SK-N-SH (cell line): ENCODE results near the gene DCAF5. TPM values are rescaled to one million over a fixed set of nuclear protein-coding genes. Genes with fewer than 3 reads are reported as not detected.
A peak's percentile ranks its signal among the peaks of the same experiment; 100 is the strongest.

Source experiments
- CTCF ChIA-PET: fragments of 300-600, 350-600 bp; formaldehyde crosslinking; extraction: SDS; loops from one replicate; lab custom pipeline; 2021; lab: Yijun Ruan, JAX
- POLR2A ChIA-PET: fragments of 350-600 bp; sonication (Branson Sonifier 250); formaldehyde crosslinking; extraction: SDS; loops from one replicate; lab custom pipeline; 2020; ENCODE audit warnings: antibody characterized with exemption, inconsistent platforms; lab: Yijun Ruan, JAX
- DNase-seq: peaks from one replicate; pipeline ENCODE4 v3.0.0; 2012
- H2AFZ ChIP-seq: fragments of 200-600 bp; sonication (generic); 2 replicates; pipeline ENCODE4 v1.8.1; 2016; ENCODE audit warnings: antibody characterized with exemption, mild to moderate bottlenecking, low read depth
- H3F3A ChIP-seq: fragments of 200-600 bp; sonication (generic); replicated peaks from 2 replicates; pipeline ENCODE3; 2016; ENCODE audit warnings: antibody characterized with exemption, mild to moderate bottlenecking; ENCODE audit not compliant: insufficient read depth
- H3K27ac ChIP-seq, 2 experiments: fragments of 200-500 bp in 1 of 2; fragments of 200-600 bp in 1 of 2; sonication (Bioruptor generic) in 1 of 2; sonication (generic), shearing (Covaris generic) in 1 of 2; 2 replicates each; pipeline versions ENCODE4 v1.5.1 to v1.6.1; 2014 to 2016; ENCODE audit warnings: low read depth in 2 of 2, inconsistent platforms in 1 of 2, low read length in 1 of 2, mild to moderate bottlenecking in 1 of 2, mixed read lengths in 1 of 2
- H3K27me3 ChIP-seq: fragments of 200-600 bp; sonication (generic), shearing (Covaris generic); 2 replicates; pipeline ENCODE4 v1.6.1; 2016; ENCODE audit warnings: mixed run types; ENCODE audit not compliant: insufficient read depth
- H3K36me3 ChIP-seq, 2 experiments: fragments of 200-500 bp in 1 of 2; fragments of 200-600 bp in 1 of 2; sonication (Bioruptor generic) in 1 of 2; sonication (generic) in 1 of 2; replicated peaks in 1 of 2; 2 replicates each; pipeline versions ENCODE3 to v1.5.1; 2014 to 2016; ENCODE audit warnings: low read length in 1 of 2, mild to moderate bottlenecking in 1 of 2; ENCODE audit not compliant: insufficient read depth in 2 of 2, control insufficient read depth in 1 of 2
- H3K4me1 ChIP-seq, 2 experiments: fragments of 200-500 bp in 1 of 2; fragments of 200-600 bp in 1 of 2; sonication (Bioruptor generic) in 1 of 2; sonication (generic), shearing (Covaris generic) in 1 of 2; 2 replicates each; pipeline versions ENCODE4 v1.5.1 to v1.6.1; 2014 to 2016; ENCODE audit warnings: low read depth in 1 of 2, low read length in 1 of 2, mixed run types in 1 of 2; ENCODE audit not compliant: insufficient read depth in 2 of 2, control insufficient read depth in 1 of 2
- H3K4me2 ChIP-seq: fragments of 200-600 bp; sonication (generic), shearing (Covaris generic); 2 replicates; pipeline ENCODE4 v1.6.1; 2017; ENCODE audit warnings: mixed run types
- H3K4me3 ChIP-seq, 2 experiments: fragments of 200-500 bp in 1 of 2; fragments of 200-600 bp in 1 of 2; sonication (Bioruptor generic) in 1 of 2; sonication (generic), shearing (Covaris generic) in 1 of 2; 2 replicates each; pipeline versions ENCODE4 v1.5.1 to v1.8.1; 2014 to 2016; ENCODE audit warnings: low read depth in 2 of 2, inconsistent platforms in 1 of 2, low read length in 1 of 2, mild to moderate bottlenecking in 1 of 2, mixed read lengths in 1 of 2, moderate library complexity in 1 of 2
- H3K79me2 ChIP-seq: fragments of 200-600 bp; sonication (generic); 2 replicates; pipeline ENCODE4 v1.8.1; 2017; ENCODE audit warnings: mild to moderate bottlenecking; ENCODE audit not compliant: insufficient read depth
- H3K9ac ChIP-seq: fragments of 200-600 bp; sonication (generic); 2 replicates; pipeline ENCODE4 v1.6.1; 2017; ENCODE audit warnings: mixed run types
- H3K9me2 ChIP-seq: fragments of 200-600 bp; sonication (generic); 2 replicates; pipeline ENCODE4 v1.6.1; 2017; ENCODE audit warnings: mixed run types
- H3K9me3 ChIP-seq: fragments of 200-600 bp; sonication (generic); 2 replicates; pipeline ENCODE4 v1.6.1; 2017; ENCODE audit warnings: mixed run types, mild to moderate bottlenecking, moderate library complexity
- H4K20me1 ChIP-seq: fragments of 200-600 bp; sonication (generic); 2 replicates; pipeline ENCODE4 v1.6.1; 2017; ENCODE audit warnings: mild to moderate bottlenecking, mixed run types; ENCODE audit not compliant: insufficient read depth
- CTCF ChIP-seq: fragments of 200-600 bp; sonication (generic); IDR thresholded peaks from 2 replicates; pipeline ENCODE4 v1.6.1; 2017; ENCODE audit warnings: antibody characterized with exemption, mild to moderate bottlenecking, moderate library complexity
- FOSL2 ChIP-seq: IDR thresholded peaks from 2 replicates; pipeline ENCODE4 v1.4.0; 2012; ENCODE audit warnings: low read depth, mild to moderate bottlenecking, moderate library complexity, borderline replicate concordance
- FOXJ3 ChIP-seq: sonication (generic); formaldehyde crosslinking; IDR thresholded peaks from 2 replicates; pipeline ENCODE4 v1.5.1; 2020; ENCODE audit warnings: mild to moderate bottlenecking, missing genetic modification reagents
- GATA2 ChIP-seq: sonication (generic); formaldehyde crosslinking; IDR thresholded peaks from 2 replicates; pipeline ENCODE4 v1.5.0; 2020; ENCODE audit warnings: mild to moderate bottlenecking, missing genetic modification reagents
- MEF2A ChIP-seq: IDR thresholded peaks from 2 replicates; pipeline ENCODE4 v1.4.0; 2012; ENCODE audit warnings: low read depth, borderline replicate concordance
- NRF1 ChIP-seq: IDR thresholded peaks from 2 replicates; pipeline ENCODE4 v1.6.1; 2012; ENCODE audit warnings: low read depth, mild to moderate bottlenecking, low read length
- RAD21 ChIP-seq: IDR thresholded peaks from 2 replicates; pipeline ENCODE4 v1.6.1; 2012; ENCODE audit warnings: mild to moderate bottlenecking, low read length
- RCOR1 ChIP-seq: fragments of 150-350 bp; IDR thresholded peaks from 2 replicates; pipeline ENCODE4 v1.6.1; 2017; ENCODE audit warnings: antibody characterized with exemption, low read length
- REST ChIP-seq: IDR thresholded peaks from 2 replicates; pipeline ENCODE4 v1.6.1; 2012; ENCODE audit warnings: mild to moderate bottlenecking, low read depth, low read length, moderate library complexity
- RFX5 ChIP-seq: IDR thresholded peaks from 2 replicates; pipeline ENCODE4 v1.6.1; 2012; ENCODE audit warnings: mild to moderate bottlenecking, improper control_type of control experiment, low read length
- RXRA ChIP-seq: IDR thresholded peaks from 2 replicates; pipeline ENCODE4 v1.4.0; 2012; ENCODE audit warnings: low read depth, mild to moderate bottlenecking, borderline replicate concordance
- SMC3 ChIP-seq: IDR thresholded peaks from 2 replicates; pipeline ENCODE4 v1.6.1; 2012; ENCODE audit warnings: low read depth, low read length, improper control_type of control experiment
- TEAD4 ChIP-seq: IDR thresholded peaks from 2 replicates; pipeline ENCODE4 v1.4.0; 2012; ENCODE audit warnings: mild to moderate bottlenecking, borderline replicate concordance; ENCODE audit not compliant: insufficient read depth
- YY1 ChIP-seq: IDR thresholded peaks from 2 replicates; pipeline ENCODE4 v1.4.0; 2012; ENCODE audit warnings: low read depth, mild to moderate bottlenecking
- WGBS: methylation state at CpG from one replicate; pipeline ENCODE4 v1.1.6; 2017; ENCODE audit warnings: low lambda C conversion rate; 5-methylcytosine and 5-hydroxymethylcytosine counted together
- polyA plus RNA-seq, 3 experiments: library from polyadenylated mRNA; depleted of rRNA; stranded (reverse); fragments of >200 nt; gene quantifications; 2 replicates each; pipeline ENCODE4 v1.2.3, GENCODE V29; 2012
- TF ChIP-seq, protein P1 (sequence below): IDR thresholded peaks from 2 replicates; pipeline ENCODE4 v1.4.0; 2012; ENCODE audit warnings: low read depth, borderline replicate concordance
- TF ChIP-seq, protein P2 (sequence below): fragments of 150-350 bp; IDR thresholded peaks from 2 replicates; pipeline ENCODE4 v1.6.1; 2016; ENCODE audit warnings: mild to moderate bottlenecking, low read depth, low read length

The DCAF5 gene
- polyA plus RNA-seq, 1 of the 3 experiments (the other 2 are of a cell fraction), result 26.7 TPM

DNA sequence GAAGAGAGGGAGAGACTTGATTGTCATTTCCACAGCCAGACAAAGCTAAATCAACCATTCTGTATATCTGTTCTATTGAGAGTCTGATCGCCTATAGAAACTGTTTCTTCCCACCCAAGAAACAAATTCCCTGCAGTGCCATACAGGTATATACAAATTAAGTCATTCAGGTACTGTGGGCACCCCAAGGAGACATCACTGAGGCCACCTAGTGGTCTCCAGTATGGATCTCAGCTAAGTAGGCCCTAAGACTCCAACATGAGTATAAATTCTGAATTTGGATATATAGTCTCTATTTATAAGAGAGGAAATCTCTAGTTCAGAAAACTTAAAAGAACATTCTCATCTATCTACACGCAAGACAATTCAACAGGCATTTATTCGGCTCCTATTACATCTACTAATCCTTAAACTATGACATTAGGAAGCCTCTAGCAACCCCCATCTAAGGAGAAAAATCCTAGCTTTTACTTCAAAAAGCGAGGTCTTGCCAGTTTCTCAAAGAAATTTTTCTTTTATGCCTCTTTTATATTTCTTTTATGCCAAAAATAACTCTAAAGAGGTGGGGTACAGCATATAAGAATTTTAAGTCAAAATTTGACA is 62.6 kb downstream of the DCAF5 start:
- Histone ChIP-seq H3K27ac (peak overlapping the region in 1 of 2 experiments; percentile 90; a peak in 2 of 4 replicates), H3K4me2 (no peak overlapping the region), H3K9me3 (no peaks in the 10 kb centered on the region), H4K20me1 (no peaks in the 10 kb centered on the region), H3K4me3 (no peak overlapping the region), H3K9me2 (no peaks in the 10 kb centered on the region), H3F3A (peaks cover 17% of the 10 kb centered on the region), H3K36me3 (peaks cover 13 to 41% of the 10 kb centered on the region in 2 experiments), H2AFZ (no peak overlapping the region), H3K79me2 (peaks cover 6% of the 10 kb centered on the region), H3K4me1 (peaks cover 22 to 29% of the 10 kb centered on the region in 2 experiments), H3K9ac (no peak overlapping the region), H3K27me3 (no peaks in the 10 kb centered on the region)
- WGBS, result 51% methylated on average over 4 of the region's 4 CpGs
- CTCF ChIA-PET, result interaction anchor here (0.6 to 6.2 kb wide), 43 partner anchors 9 to 229 kb away, joined by 3 to 68 read pairs (median 4); no protein-coding TSS in a partner anchor
- TF ChIP-seq RAD21 (peak; percentile 77), CTCF (peak; percentile 87), FOSL2 (no peak), SMC3 (peak; percentile 73)
- POLR2A ChIA-PET, result interaction anchor here (0.7 to 1.0 kb wide), 2 partner anchors 102 to 197 kb away, joined by 3 read pairs; no protein-coding TSS in a partner anchor
- peak; percentile 32 for DNase-seq

- no peak for DNase-seq
- ChIA-PET CTCF (interaction anchor here (0.9 to 6.2 kb wide), 11 partner anchors 10 to 226 kb away, joined by 3 to 68 read pairs (median 7); no protein-coding TSS in a partner anchor), POLR2A (interaction anchor here (1.1 kb wide), 1 partner anchor 111 kb away, joined by 3 read pairs; no protein-coding TSS in a partner anchor)
- H3K9ac ChIP-seq, result peak overlapping the region; percentile 39; the same call in 1 of the 2 replicates
- no peak overlapping the region for H3K4me3 ChIP-seq
- H2AFZ ChIP-seq, result no peak overlapping the region
- H3K36me3 ChIP-seq, result peaks cover 18 to 51% of the 10 kb centered on the region in 2 experiments
- no peaks in the 10 kb centered on the region for H3K9me2 ChIP-seq
- H3K27ac ChIP-seq, result peak overlapping the region; percentile 53 to 90
- H3K4me1 ChIP-seq, result peaks cover 18 to 22% of the 10 kb centered on the region in 2 experiments
- H3K27me3 ChIP-seq, result no peaks in the 10 kb centered on the region
- H4K20me1 ChIP-seq, result no peaks in the 10 kb centered on the region
- no peaks in the 10 kb centered on the region for H3K9me3 ChIP-seq
- H3F3A ChIP-seq, result peaks cover 14% of the 10 kb centered on the region
- H3K4me2 ChIP-seq, result peak overlapping the region; percentile 10; the same call in 1 of the 2 replicates
- TF ChIP-seq REST, result no peak
- no peak for TF ChIP-seq FOXJ3 (CRISPR knock-in tag)
- TF ChIP-seq RXRA, result no peak
- no peak for TF ChIP-seq RCOR1
- TF ChIP-seq, protein P1, sequence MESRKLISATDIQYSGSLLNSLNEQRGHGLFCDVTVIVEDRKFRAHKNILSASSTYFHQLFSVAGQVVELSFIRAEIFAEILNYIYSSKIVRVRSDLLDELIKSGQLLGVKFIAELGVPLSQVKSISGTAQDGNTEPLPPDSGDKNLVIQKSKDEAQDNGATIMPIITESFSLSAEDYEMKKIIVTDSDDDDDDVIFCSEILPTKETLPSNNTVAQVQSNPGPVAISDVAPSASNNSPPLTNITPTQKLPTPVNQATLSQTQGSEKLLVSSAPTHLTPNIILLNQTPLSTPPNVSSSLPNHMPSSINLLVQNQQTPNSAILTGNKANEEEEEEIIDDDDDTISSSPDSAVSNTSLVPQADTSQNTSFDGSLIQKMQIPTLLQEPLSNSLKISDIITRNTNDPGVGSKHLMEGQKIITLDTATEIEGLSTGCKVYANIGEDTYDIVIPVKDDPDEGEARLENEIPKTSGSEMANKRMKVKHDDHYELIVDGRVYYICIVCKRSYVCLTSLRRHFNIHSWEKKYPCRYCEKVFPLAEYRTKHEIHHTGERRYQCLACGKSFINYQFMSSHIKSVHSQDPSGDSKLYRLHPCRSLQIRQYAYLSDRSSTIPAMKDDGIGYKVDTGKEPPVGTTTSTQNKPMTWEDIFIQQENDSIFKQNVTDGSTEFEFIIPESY, result no peak
- TF ChIP-seq NRF1, result no peak
- no peak for TF ChIP-seq SMC3
- no peak for TF ChIP-seq YY1
- TF ChIP-seq TEAD4, result no peak
- TF ChIP-seq GATA2, result no peak
- TF ChIP-seq, protein P2, sequence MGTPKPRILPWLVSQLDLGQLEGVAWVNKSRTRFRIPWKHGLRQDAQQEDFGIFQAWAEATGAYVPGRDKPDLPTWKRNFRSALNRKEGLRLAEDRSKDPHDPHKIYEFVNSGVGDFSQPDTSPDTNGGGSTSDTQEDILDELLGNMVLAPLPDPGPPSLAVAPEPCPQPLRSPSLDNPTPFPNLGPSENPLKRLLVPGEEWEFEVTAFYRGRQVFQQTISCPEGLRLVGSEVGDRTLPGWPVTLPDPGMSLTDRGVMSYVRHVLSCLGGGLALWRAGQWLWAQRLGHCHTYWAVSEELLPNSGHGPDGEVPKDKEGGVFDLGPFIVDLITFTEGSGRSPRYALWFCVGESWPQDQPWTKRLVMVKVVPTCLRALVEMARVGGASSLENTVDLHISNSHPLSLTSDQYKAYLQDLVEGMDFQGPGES, result no peak
- TF ChIP-seq RFX5, result no peak
- TF ChIP-seq MEF2A, result no peak
- H3K79me2 ChIP-seq, result peaks cover 6% of the 10 kb centered on the region
- WGBS, result 64% methylated on average over 1 of the region's 1 CpG
Measured at GRCh38 chr14:69089046-69089445, 63.9 kb downstream of the DCAF5 start.
